HG02642 (cell line): ENCODE results near the gene SCEL.
A peak's percentile ranks its signal among the peaks of the same experiment; 100 is the strongest.

ENCODE experiments used
- ATAC-seq: cut with Tn5 transposase; IDR thresholded peaks from one replicate; pipeline ENCODE4 v1.9.1; 2021; ENCODE audit warnings: mild to moderate bottlenecking; ENCODE audit not compliant: unreplicated experiment, poor library complexity

SCEL gene

DNA sequence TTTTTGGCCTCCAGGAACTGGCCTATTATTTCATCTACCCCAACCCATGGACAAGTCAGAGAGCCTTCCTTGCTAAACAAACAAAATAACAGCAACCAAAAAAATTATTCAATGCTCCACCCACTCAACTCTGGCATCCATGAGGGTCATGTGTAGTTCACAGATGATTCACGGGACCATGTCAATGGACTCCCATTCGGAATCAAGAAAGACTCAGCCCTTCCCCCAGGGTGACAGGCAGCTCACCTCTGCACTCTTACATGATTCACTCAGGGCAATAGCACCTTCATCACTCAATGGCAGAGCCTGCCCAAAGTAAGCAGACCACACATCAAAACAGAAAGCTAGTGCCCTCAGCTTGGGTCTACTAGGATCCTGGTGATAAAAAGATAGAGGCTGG, 14.3 kb upstream of the SCEL start:
- no peak for ATAC-seq

GRCh38 chr13:77521595-77522367, 13.7 kb upstream of the SCEL start:
- no peak for ATAC-seq

DNA sequence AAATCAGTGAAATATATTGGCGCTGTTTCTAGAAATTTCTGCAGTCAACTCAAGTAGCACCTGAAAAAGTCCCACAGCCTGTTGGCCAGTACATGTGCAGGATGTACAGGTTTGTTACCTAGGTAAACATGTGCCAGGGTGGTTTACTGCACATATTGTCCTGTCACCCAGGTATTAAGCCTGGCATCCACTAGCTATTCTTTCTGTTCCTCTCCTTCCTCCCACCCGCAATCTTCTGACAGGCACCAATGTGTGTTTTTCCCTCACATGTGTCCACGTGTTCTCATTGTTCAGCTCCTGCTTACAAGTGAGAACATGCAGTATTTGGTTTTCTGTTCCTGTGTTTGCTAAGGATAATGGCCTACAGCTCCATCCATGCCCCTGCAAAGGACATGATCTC, 13.1 kb upstream of the SCEL start:
- ATAC-seq: no peak

- no peak for ATAC-seq
Measured at GRCh38 chr13:77523386-77523785, 12.1 kb upstream of the SCEL start.

GRCh38 chr13:77523834-77524728, 11.4 kb upstream of the SCEL start:
- no peak for ATAC-seq

DNA sequence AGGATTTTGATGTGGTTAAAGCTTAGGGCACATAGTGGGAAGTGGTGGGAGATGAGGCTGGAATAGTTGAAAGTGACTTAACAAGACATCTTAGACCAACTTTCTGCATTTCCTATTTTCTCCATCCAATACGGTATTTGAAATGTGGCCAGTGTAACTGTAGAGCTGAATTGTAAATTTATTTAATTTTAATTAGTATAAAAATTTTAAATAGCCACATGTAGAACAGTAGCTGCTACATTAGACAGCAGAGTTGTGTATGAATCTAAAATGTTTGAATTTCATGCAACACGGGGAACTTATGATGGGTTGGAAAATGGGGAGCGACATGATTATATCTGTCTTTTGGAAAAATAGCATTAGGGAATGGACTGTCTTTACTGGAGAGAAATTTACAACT, 7.1 kb upstream of the SCEL start:
- no peak for ATAC-seq

GRCh38 chr13:77528834-77529500, 6.5 kb upstream of the SCEL start:
- peak; percentile 79 for ATAC-seq

DNA sequence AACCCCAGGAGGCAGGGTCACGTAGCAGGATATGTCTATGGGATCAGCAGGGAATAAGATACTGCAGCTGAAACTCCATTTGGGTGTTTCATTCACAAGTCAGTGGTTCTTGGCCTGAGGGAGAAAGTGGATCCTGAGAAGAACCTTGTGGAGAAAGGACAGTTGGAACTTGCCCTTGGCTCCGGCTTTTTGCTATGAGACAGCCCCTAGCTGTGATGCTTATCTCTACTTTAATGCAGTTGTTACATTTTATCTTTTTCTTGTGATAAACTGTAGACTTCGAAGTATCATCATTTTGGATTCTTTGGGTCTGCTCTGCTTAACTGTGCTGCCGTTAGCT, 6.0 kb upstream of the SCEL start:
- ATAC-seq: no peak

GRCh38 chr13:77530875-77531274, 4.6 kb upstream of the SCEL start:
- no peak for ATAC-seq

- ATAC-seq: no peak
Measured at GRCh38 chr13:77532983-77533382, 2.5 kb upstream of the SCEL start.

DNA sequence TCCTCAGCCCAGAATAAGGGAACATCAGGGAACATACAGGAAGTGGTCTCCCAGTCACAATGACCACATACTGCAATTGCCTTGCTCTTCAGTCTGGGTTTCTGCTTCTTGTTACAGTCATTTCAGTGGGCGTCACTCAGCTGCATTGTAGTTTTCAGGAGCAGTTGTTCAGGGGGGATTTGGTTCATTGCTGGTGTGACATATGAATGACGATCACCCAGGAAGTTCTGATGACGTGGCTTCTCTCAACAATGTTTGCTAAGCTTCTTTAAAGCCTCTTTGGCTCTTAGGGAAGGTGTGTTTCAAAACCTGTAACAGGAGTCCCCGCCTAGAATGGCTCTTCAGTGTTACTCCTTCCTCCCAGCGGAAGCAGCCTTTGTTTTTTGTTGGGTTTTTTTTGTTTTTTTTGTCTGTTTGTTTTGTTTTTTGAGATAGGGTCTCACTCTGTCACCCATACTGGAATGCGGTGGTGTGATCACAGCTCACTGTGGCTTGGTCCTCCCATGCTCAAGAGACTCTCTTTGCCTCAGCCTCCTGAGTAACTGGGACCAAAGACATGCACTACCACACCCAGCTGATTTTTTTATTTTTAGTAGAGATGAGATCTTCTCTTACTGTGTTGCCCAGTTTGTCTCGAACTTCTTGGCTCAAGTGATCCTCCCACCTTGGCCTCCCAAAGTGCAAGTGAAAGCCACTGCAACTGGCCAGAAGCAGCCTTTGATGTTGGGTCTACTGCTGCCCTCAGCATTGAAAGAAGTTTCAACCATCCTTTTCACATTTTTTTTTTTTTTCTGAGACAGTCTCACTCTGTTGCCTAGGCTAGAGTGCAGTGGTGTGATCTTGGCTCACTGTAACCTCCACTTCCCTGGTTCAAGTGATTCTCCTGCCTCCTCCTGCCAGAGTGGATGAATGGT, 1.4 kb upstream of the SCEL start:
- ATAC-seq: no peak

DNA sequence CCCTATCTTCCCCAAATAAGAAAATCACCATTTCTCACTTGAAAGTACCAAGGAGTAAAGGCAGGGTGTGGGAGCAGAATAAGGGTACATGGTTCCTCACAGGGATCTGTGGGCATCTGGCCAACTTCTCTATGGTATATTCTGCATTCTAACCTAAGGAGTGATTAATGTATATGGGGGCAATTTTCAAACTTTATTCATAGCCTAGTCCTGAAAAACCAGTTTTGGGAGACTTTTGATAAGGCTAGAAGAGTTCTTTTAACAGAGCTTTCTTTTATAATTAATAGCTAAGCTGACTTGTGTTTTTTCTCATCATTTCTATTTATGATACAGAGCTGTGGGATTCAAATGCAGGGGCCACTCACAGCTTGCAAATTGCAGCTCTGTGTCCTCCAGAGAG, 852 bp downstream of the SCEL start:
- no peak for ATAC-seq

DNA sequence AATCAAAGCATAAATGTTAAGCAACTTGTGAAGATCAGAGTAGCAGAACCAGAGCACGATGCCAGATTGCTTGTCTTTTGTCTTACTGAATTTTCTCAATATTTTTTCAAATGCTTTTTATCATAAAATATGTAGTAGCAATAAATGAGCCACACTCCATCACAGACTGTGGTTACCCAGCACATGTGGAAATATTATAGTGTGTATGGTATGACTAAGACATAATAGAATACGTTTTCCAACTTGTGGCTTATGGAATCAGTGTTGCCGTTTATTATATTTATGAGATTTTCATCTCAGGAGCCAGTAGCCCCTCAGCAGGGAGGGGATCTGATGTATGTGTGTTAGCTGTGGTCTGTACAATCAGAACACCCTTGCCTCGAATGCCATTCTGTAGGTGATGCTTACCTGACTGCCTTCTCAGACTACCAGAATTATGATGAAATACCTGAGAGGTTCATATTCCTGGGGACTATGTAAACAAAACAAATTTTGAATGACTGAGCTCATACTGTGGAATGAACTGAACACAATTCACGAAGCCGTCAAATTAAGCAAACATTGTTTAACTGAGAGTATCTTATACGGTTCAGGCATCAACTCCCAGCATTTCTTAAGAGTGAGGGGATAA, 1.9 kb downstream of the SCEL start:
- no peak for ATAC-seq

DNA sequence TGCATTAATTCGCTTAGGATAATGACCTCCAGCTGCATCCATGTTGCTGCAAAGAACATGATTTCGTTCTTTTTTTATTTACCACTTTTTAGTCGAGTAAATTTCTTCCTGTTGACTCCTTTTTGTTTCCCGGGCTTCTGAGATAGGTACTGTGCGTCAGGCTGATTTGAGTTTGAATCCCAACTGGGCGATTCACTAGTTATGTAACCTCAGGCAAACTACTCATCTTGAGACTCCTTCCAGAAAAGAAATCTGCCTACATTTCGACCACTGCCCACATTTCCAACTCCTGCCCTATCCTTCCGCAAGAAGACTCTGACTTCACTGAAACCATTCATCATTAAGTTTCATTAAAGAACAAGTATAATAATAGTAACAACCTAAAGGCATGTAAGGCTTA, 8.2 kb downstream of the SCEL start:
- ATAC-seq: no peak

GRCh38 chr13:77544355-77544754, 8.8 kb downstream of the SCEL start:
- no peak for ATAC-seq

GRCh38 chr13:77544758-77545338, 9.3 kb downstream of the SCEL start:
- no peak for ATAC-seq

- ATAC-seq: no peak
Measured at GRCh38 chr13:77545626-77546412, 10.3 kb downstream of the SCEL start.

DNA sequence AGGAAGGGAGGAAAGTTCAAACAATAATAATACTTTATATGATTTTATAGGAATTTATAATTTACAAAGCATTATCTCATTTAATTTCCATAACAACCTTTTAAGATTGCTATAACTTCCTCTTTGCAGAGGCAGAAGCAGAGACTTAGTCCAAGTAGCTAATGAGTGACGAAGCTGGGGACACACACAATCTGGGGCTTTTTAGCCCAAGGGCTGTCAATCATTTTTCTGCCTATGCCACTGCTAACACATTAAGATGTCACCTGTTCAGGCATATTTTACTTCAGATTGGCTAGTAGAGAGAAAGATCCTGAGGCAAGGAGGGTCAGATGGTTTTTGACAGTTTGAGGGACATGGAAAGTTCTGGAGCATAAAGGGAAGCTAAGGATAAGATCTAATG, 12.6 kb downstream of the SCEL start:
- ATAC-seq: peak; percentile 79

- ATAC-seq: no peak
Measured at GRCh38 chr13:77548594-77548993, 13.1 kb downstream of the SCEL start.
